HG02798 (cell line): Measurements from ENCODE around the gene SMIM27.

Source experiments
- ATAC-seq: cut with Tn5 transposase; IDR thresholded peaks from one replicate; pipeline ENCODE4 v1.9.1; 2021; ENCODE audit warnings: mild to moderate bottlenecking; ENCODE audit not compliant: unreplicated experiment, poor library complexity

Gene SMIM27

DNA sequence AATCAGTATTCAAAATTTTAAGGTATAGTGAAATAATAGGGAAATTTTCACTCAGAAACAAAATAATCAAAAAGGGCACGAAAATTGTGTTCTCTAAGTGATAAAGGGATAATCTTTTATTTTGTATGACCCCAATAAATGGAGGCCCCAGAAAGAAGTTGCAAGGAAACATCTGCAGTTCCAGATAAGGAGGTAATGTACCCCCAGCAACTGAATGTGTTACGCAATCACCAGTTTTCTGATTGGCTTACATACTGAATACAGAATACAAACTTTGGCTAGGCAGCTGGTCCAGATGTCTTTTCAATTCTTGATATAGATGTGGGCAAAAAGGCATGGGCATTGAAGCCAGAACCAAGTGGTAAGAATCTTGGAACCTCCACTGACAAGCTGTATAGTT, 2.0 kb downstream of the SMIM27 start:
- ATAC-seq: no peak

DNA sequence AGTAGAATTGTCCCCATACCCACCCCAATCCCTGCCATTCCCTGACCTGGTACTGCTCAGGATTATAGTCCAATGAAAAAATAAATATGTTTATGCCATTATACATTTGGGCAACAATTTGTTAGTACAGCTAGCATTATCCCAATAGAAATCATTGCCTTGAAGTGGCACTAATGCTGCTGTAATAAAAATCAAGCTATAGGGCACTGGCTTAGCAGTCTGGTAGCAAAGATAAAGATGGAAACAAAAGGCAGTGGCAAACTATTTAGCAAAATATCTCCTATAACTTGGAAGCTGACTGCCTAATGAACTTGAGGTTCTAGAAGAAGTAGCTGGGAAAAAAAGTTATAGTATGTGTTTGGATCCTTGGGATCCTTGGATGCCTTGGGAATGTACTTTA, 2.5 kb downstream of the SMIM27 start:
- ATAC-seq: no peak

DNA sequence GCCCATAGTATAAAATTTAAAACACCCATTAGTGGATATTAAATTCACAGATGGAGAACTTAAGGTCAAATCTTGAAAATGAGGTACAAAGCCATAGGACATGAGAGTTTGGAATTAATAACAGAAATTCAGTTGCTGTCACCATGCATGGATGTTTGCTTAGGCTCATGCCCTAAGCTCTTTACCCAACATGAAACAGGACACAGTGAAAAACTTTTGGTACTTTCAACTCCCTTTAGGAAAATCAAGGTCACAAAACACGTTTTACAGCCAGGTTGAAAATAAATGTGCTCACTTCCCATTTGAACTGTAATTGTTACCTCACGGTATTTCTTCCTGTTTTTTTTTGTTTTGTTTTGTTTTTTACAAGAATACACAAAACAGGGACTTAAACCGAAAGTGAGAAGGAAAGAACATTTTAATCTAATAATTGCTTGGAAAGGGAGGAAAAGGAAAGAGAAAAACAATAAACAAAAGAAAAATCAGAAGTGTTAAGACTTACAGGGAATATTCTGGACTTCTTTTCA, 6.3 kb downstream of the SMIM27 start:
- no peak for ATAC-seq

DNA sequence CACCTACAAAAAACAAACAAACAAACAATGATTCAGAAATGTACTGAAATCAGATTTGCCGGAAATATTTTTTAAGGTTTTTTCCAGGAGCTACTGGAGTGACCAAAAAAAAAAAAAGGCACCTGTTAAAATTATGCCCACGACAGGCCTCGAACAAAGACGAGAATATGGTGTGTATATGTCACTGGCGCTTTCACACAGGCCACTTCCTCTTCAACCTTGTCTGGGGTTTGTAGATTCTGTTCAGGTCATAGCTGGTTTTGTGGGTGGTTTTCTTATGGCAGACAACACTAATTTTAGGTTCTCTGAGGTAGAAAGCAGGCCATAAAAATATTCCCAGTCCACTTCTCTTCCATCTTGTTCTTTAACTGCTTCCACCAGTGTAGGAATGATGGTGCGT, 13.8 kb downstream of the SMIM27 start:
- no peak for ATAC-seq

DNA sequence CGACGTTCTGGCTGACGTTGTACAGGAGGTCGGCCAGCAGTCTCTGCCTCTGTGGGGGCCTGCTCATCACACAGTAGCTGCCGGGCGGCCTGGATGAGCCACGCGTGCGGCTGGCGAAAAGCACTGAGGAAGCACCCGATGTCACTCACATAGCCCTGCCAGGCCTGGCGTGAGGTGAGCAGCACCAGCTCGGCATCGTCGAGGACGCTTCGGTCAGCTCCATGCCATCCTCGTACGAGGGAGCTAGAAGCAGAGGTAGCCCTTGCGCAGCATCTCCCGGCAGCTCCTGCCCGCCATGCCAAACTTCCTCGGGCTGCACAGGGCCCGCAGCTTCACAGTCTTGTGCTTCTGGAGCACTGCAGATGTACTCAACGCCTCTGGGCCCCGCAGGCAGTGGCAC, 14.6 kb downstream of the SMIM27 start:
- ATAC-seq: no peak

DNA sequence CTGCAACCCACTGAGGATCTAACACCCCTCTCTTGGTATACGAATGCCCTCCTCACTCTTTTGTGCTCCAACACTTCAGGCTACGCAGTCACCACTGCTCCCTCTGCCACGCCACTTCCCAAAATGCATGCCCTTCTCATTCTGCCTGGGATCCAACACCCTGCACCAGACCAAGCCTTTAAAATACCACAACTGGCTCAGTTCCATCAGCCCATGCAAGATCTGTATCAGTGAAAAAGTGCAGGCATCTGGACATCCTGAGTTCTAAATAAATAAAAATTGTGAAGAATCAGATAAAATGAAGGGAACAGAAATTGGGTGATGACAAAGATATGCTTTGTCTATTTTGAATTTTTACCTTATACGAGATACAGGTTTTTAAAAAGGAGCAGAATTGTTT, 18.1 kb downstream of the SMIM27 start:
- no peak for ATAC-seq

DNA sequence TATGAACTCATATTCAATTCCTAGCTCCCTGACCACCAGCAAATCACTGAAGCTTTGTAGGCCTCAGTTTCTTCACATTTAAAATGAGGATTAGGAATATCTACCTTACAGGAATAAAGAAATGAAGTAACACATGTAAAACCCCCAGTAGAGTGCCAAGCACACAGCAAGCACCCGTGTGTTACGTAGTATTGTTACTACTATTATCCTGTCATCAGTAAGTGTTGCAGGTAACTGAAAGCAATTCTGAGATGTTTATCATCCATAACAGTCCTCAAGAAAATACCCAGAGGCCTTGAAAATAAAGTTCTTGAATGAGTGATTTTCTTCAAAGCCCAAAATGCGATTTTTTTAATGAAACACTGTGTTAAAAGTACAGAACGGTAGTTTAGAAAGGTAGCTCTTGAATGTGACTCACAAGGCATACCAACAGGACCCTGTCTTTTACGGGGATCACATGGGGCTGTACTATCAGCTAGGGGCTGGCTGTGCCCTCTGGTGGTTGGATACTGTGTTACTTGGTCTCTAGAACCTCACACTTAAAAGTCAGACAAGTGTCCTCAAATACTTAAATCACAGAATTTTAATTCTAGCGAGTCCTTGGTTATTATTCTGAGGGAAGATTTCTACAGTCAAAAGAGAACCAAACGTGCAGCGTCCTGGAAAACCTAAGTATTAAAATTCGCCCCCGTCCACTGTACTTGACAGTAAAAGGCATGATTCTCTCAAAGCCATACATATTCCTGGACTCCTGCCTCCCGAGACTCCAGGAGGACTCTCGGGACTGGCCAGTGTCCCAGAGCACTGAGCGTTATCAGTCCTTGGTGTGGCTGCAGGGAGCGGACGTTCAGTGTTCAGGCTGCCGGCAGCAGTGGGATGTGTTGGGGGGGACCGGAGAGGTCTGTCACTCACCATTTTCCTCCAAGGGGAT, 20.1 kb downstream of the SMIM27 start:
- peak; percentile 89 for ATAC-seq

DNA sequence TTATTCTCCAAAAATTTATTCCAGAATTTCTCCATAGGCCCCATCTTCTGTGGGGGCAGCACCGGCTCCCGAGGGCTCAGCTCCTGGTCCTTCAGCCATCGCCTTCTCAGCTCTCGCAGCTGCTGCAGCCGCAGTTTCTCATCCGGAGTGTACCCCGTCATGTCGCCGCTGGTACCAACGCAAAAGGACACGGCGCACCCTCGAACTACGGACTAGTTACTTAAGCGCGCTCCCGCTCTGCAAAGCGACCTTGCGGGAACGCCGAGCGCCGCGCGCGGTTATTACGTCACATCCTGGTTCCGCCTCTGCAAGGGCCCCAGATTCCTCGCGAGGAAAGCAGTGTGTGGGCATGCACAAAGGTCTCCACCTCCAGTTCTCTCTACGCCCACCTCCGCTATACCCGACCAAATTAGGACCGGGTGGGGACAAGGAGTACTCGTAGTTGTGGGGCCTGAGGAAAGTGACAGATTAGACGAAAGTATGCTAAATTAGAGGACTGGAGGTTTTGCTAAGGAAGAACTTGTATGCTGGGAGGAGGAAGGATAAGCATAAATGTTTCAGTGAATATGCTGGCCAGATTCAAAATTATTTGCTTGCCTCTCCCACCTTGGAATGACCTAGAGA, 20.9 kb downstream of the SMIM27 start, which contains the start of gene NDUFB6:
NDUFB6 (minus strand) TSS at position 260 of the 624 bp plus-strand sequence; CDS start at position 161, 99 bp downstream.
- ATAC-seq: peak; percentile 87

DNA sequence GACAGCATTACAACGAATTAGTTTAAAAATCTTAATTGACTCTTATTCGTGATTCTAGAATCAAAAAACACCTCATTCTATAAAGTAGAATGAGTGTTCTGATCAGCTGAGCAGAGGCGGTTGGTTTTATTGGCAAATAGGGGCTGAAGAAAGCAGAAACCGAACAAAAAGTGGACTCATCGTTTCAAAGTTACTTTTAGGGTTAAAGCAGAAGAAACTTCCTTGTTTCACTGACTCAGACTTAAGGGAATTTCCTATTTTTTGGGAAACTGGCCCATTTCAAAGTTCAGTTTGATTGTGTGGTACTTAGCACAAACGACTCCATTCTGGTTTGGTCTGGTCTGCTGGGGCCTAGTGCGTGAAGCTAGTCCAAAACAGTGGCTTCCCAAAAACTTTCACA, 21.7 kb downstream of the SMIM27 start:
- ATAC-seq: no peak

DNA sequence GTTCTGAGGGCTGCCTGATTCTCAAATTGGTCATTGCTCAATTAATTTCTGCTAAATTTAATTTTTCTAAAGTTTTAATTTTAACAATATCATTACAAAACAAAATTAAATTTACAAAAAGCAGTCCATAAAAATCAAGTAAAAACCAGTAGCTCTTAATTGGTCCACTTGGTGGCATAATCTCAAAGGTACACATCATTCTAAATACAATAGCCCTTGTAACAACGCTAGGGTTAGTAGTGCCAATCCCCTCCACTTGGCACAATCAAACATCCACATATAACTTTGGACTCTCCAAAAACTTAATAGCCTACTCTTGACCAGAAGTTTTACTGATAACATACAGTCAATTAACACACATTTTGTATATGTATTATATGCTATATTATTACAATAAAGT, 22.7 kb downstream of the SMIM27 start:
- no peak for ATAC-seq

DNA sequence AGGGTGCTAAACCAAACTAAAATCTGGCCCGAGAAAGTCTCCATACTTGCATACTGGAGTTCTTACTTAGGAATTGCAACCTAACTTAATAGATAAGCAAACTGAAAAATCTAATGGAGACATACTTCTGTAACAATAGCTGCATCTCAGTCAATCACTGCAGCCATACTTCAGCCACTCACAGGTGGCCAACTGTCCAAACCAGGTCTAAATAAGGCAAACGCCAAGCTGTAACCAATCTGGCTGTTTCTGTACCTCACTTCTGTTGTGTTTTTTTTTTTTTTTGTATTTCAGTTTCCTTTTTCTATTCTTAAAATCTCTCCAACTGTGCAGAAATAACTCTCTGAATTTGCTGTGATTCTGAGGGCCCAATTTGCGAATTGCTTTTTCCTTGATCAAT, 25.2 kb downstream of the SMIM27 start:
- ATAC-seq: no peak

DNA sequence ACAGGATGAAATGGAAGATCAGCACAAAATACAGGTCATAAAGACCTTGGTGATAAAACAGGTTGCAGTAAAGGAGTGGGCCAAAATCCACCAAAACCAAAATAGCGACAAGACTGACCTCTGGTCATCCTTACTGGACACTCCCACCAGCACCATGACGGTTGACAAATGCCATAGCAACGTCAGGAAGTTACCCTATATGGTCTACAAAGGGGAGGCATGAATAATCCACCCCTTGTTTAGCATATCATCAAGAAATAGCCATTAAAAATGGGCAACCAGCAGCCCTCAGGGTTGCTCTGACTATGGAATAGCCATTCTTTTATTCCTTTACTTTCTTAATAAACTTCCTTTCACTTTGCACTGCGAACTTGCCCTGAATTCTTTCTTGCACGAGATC, 26.8 kb downstream of the SMIM27 start:
- no peak for ATAC-seq

DNA sequence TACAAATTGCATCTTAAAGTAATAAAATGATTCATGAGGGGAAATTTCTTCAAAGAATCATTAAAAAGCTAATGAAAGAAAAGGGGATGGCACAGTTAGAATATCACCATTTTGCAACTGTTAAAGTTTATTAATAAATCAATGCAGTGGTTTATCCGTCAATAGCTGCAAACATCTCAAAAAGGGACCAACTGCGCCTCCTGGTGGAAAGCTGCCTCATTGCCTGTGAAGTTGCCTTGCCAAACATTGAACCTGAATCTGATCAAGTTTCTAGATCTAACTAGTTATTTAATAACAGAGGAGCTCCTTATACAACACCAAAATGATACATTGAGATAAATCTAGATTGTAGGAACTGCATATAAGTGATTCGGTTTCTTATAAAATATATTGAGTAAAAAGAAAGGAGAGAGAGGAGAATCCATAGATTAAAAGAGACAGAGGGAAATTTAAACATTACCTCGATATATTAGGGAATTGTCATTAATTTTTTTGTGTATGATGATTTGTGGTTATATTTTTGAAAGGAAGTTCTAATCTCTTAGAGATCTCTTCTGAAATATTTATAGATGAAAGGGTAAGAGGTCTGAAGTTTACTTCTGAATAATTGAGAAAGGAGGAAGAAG, 27.7 kb downstream of the SMIM27 start:
- peak; percentile 51 for ATAC-seq

DNA sequence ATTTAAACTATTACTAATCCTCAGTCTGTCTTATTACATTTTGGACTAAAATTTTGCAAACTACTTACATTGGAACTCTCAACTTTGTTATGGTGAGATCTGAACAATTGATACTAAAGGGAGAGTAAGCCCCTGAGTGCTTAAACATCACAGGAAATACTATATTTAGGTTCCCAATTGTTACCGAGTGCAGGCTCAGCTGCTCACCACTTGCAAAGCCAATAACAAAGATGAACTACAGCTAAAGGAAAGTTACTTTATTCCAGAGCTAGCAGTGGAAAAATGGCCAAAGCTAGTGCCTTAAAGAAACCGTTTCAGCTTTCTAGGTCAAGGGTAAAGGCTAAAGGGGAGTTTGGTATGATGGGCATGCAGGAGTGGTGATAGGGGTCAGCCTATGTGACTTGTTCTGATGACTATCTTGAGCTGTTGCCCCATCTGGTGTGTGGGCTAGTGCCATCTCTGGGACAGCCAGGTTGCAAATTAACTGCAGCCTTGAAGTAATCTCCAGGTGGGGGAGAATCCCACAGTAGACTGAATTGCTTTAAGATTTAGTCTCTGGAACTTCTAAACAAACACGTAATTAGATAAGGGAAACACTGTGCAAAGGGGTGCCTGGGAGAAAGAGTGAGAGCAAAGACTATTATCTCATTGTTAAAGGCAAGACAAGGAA, 28.6 kb downstream of the SMIM27 start:
- ATAC-seq: no peak

DNA sequence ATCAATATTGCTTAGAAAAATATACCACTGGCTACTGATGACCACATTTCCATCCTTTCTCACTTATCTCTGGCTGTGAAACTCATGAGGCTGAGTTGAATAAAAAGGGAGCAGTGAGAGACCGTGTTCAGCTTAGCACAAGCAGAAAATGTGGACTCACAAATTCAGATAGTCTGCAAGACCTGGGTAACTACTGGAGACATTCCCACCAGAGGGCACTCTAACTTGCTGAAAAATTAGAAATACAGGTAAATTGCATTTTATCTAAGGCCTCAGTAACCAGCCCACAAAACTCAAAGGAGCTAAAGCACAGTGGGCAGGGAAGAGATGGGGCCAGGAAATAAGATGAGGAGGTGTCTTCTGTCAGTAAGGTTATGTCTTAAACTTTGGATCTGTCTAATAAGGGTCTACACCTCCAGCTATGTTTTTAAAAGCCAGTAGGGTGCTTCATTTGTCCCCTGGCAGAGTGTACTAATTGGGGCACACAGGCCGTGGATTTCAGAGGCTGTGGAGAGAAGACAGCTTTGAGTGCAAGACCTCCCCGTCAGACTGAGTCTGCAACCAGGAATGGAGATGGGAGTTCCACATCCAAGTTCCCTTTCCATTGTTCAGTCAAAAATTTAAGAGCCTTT, 29.5 kb downstream of the SMIM27 start:
- peak; percentile 48 for ATAC-seq

DNA sequence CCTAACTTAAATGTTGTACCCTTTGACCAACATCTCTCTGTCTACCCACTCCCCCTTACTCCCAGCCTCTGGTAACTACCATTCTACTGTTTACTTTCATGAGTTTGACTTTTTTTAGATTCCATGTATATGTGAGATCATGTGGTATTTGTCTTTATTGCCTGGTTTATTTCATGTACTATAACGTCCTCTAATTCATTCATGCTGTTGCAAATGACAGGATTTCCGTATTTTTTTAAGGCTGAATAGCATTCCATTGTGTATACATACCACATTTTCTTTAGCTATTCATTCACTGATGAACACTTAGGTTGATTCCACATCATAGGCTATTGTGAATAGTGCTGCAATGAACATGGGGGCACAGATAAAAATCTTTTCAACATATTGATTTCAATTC, 32.7 kb downstream of the SMIM27 start:
- ATAC-seq: no peak

DNA sequence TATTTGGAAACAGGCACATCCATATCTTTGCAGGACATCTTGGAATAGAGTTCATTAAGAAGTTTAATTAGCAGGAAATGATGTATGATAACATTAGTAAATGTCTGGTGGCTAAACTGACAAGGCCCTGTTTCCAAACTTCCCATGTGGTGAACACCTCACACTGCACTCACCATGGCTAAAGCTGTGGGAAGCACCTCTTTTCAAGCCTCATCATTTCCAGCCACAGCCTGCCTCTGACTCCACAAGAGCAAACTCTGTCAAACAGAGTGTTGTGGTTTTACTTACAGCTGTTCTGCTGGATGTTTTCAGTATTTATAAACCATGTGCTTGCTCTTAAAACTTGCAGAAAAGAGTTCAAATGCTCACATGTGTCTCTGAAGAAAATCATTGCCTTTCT, 35.8 kb downstream of the SMIM27 start:
- ATAC-seq: peak; percentile 69

DNA sequence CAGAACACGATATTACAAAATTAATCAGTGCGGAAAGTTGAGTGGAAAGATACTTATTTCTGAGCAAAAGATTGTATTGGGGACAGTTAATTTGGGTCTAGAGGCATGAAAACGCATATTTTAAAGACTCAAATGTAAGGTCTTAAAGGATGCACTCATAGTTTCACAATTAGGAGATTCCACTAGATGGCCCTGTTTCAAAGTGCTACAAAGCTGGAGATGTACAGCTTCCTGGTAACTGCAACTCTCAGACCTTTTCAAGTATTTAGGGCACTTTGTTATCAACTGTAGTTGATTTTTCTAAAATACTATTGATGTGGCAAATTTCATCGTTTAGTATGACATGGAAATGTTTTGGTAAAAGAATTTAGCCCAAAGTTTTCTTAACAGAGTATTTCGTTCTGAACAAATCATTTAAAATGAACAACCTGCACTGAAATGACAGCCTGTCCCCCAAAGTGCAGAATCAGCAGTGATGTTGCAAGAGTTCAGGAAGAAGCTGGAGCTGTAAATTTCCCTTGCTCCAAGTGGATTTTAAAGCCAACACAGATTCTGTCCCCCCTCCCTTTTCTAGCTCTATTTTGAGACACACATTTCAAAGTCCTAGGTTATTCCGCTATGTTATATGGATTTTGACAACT, 37.1 kb downstream of the SMIM27 start:
- no peak for ATAC-seq

DNA sequence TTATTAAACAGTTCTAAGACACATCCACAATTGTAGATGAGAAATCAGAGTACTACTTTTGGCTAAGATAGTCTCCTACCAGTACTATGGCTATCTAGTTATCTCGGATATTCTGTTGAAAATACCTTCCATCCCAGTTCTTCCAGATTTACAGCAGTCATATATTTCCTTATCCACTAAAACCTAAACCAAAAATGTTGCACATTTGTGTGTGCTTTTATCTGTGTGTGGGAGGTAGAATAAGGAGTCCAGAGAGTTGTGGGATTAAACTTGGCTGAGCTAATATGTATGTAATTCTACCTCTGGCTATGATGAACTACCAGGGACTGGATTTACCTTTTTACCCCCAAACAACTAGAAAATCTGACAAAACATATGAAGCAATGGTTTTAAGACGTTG, 38.3 kb downstream of the SMIM27 start:
- ATAC-seq: no peak

DNA sequence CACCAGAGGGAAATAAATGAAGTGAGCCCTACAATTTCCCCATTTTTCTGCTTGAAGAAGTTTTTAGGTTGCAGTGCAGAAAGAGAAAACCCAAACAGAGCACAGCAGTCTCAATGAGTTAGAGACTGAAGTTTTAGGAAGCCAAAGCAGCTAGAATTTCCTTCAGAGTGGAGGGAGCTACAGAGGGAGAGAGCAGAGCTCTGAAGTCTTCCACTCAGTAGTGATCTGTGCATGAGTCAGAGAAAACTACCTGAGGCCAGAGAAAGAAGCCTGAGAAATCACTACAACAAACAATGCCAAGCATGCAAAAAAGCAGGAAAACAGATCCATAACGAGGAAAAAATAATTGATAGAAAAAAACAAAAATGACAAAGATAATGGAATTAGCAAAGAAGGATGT, 38.8 kb downstream of the SMIM27 start:
- no peak for ATAC-seq
